ENCODE results near the gene MESP1. TPM values are rescaled to one million over a fixed set of nuclear protein-coding genes. Genes with fewer than 3 reads are reported as not detected.
A peak's percentile ranks its signal among the peaks of the same experiment; 100 is the strongest.

MESP1 gene
- total and polyA plus RNA-seq, 2 of the 8 experiments (the other 6 are each of a cell fraction or from before 2014, with no cell fraction given) = 0.15 to 0.23 TPM

DNA sequence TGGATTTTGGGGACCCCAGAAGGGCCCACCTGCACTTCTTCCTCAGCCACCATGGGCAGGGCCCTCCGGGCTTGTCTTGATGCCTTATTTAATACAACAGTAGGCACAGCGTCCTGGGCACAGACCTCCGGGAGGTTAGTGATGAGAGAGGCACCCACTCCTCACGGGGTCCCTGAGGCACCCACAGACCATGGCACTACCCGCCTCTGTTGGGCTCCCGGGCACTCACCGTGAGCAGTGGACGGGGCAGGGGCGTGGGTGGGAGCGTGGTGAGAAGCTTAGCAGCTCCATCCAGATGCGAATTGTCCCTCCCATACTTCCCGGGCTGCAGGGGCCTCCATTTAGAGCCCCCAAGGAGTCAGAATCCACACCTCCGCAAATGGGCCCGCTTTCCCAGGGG, 24.8 kb upstream of the MESP1 start:
- Histone ChIP-seq H3K9me3 (ENCODE audit: insufficient read depth in 2 of 2, low read depth in 1 of 2, low read length in 1 of 2) (no peaks in the 10 kb centered on the region), H3K4me2 (ENCODE audit: insufficient read depth in 1 of 2, low read depth in 2 of 2, low read length in 2 of 2) (peak overlapping the region; percentile 34 to 75; a peak in 1 of 4 replicates), H3K9ac (replicated peaks in 1 of 4; ENCODE audit: extremely low read depth in 1 of 4, low read depth in 3 of 4, low read length in 3 of 4) (no peak overlapping the region), H3K79me1 (ENCODE audit: low read depth, low read length) (no peaks in the 10 kb centered on the region), H3K4me1 (replicated peaks in 1 of 4; ENCODE audit: control insufficient read depth in 3 of 4, insufficient read depth in 4 of 4, low read length in 3 of 4) (peaks cover 0 to 4% (median 1%) of the 10 kb centered on the region in 4 experiments; a peak in 2 of 7 replicates), H2BK20ac (ENCODE audit: low read length) (no peak overlapping the region), H2BK120ac (replicated peaks; ENCODE audit: low read depth, low read length) (no peak overlapping the region), H4K91ac (replicated peaks; ENCODE audit: insufficient read length, low read length) (no peak overlapping the region), H4K20me1 (replicated peaks in 1 of 2; ENCODE audit: control insufficient read depth in 1 of 2, insufficient read depth in 2 of 2, low read length in 2 of 2) (no peaks in the 10 kb centered on the region), H2BK5ac (ENCODE audit: low read depth, low read length) (no peak overlapping the region), H3K36me3 (ENCODE audit: control insufficient read depth in 2 of 4, insufficient read depth in 4 of 4, low read length in 3 of 4) (no peaks in the 10 kb centered on the region), H3K23me2 (ENCODE audit: low read depth, low read length) (no peaks in the 10 kb centered on the region; the same call in 1 of the 2 replicates), H2AFZ (ENCODE audit: low read length) (no peak overlapping the region), H2AK5ac (ENCODE audit: low read depth, low read length) (no peak overlapping the region), H2BK15ac (ENCODE audit: low read length) (no peak overlapping the region), H3K56ac (replicated peaks; ENCODE audit: insufficient read length, low read depth, low read length) (no peak overlapping the region), H4K8ac (ENCODE audit: extremely low read depth, insufficient read depth, low read length) (no peak overlapping the region), H3K27me3 (replicated peaks in 1 of 4; ENCODE audit: control insufficient read depth in 3 of 4, extremely low read depth in 1 of 4, insufficient read depth in 3 of 4, low read length in 3 of 4) (peaks cover 13 to 31% (median 27%) of the 10 kb centered on the region in 4 experiments), H3K27ac (ENCODE audit: low read depth, low read length) (no peak overlapping the region), H3K14ac (ENCODE audit: insufficient read length) (no peak overlapping the region), H4K5ac (ENCODE audit: insufficient read length, low read depth, low read length) (no peak overlapping the region), H3K79me2 (ENCODE audit: control insufficient read depth in 1 of 2, insufficient read depth in 2 of 2, low read length in 2 of 2) (no peaks in the 10 kb centered on the region), H3K23ac (ENCODE audit: insufficient read length) (no peak overlapping the region), H3K4me3 (ENCODE audit: extremely low read depth in 1 of 4, insufficient read depth in 2 of 4, low read depth in 3 of 4, low read length in 4 of 4) (peak overlapping the region in 1 of 4 experiments; percentile 56; a peak in 2 of 8 replicates), H2BK12ac (ENCODE audit: low read depth, low read length) (no peak overlapping the region), H3K4ac (replicated peaks; ENCODE audit: insufficient read length, low read depth, low read length) (no peak overlapping the region), H3K18ac (ENCODE audit: extremely low read depth, low read length) (no peak overlapping the region)
- POLR2A ChIA-PET (ENCODE audit: partially characterized antibody) = interaction anchor here (0.7 to 2.5 kb wide), 2 partner anchors 15 to 28 kb away, joined by 3 to 7 read pairs; no protein-coding TSS in a partner anchor
- no peak for DNase-seq (ENCODE audit: low read depth in 1 of 2, low spot score in 2 of 2)
- FAIRE-seq = no peak
- WGBS, 2 experiments (ENCODE audit: extremely low coverage in 1 of 2, insufficient coverage in 1 of 2, insufficient read length in 1 of 2, insufficient replicate concordance in 2 of 2, low coverage in 1 of 2, low lambda C conversion rate in 2 of 2, missing lambda C conversion rate in 1 of 2) = 85% methylated on average over 14 of the region's 14 CpGs; no CpG with 5 or more reads in 1 of the 2 experiments
- CTCF ChIA-PET (ENCODE audit: partially characterized antibody) = interaction anchor here (0.7 to 6.5 kb wide), 13 partner anchors 8 to 112 kb away, joined by 3 to 90 read pairs (median 3); partner anchors contain the start of gene ANPEP
- TF ChIP-seq, protein P1, sequence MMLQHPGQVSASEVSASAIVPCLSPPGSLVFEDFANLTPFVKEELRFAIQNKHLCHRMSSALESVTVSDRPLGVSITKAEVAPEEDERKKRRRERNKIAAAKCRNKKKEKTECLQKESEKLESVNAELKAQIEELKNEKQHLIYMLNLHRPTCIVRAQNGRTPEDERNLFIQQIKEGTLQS (IDR thresholded peaks at IDR 0.05; ENCODE audit: insufficient read depth, low read depth, low read length) = no peak
